ENCODE measurements around the gene LTF. TPM values are rescaled to one million over a fixed set of nuclear protein-coding genes. Genes with fewer than 3 reads are reported as not detected.

Gene LTF
- total RNA-seq, 1 experiment from 2014 or later: not detected

GRCh38 chr3:46468753-46469600 lies 4.3 kb upstream of the LTF start (continued):
- TF ChIP-seq CTCF (IDR thresholded peaks at IDR 0.05 in 2 of 3, conservative IDR thresholded peaks at IDR 0.05 in 1 of 3; ENCODE audit: borderline replicate concordance in 1 of 3, insufficient read depth in 1 of 3, low read depth in 2 of 3, low read length in 2 of 3) (no peak), JUND (IDR thresholded peaks at IDR 0.05) (no peak), RAD21 (IDR thresholded peaks at IDR 0.05; ENCODE audit: low read depth) (no peak), MAX (IDR thresholded peaks at IDR 0.05) (no peak), SP1 (IDR thresholded peaks at IDR 0.05; ENCODE audit: low read depth) (no peak), EZH2phosphoT487 (IDR thresholded peaks at IDR 0.05; ENCODE audit: borderline replicate concordance) (no peak), CBX3 (IDR thresholded peaks at IDR 0.05; ENCODE audit: low read depth) (no peak), ZFX (IDR thresholded peaks at IDR 0.05) (no peak)

- H3K4me3 ChIP-seq (replicated peaks in 1 of 2; ENCODE audit: low read depth in 1 of 2, low read length in 2 of 2): no peak overlapping the region
- no peaks in the 10 kb centered on the region for H3K9me3 ChIP-seq (ENCODE audit: control insufficient read depth in 1 of 2, insufficient read depth in 1 of 2, low read depth in 1 of 2, low read length in 2 of 2)
- H3K4me2 ChIP-seq (ENCODE audit: low read length): no peak overlapping the region
- peaks cover 10% of the 10 kb centered on the region; the same call in 1 of the 2 replicates for H3K27me3 ChIP-seq (ENCODE audit: insufficient read depth, low read length)
- no peak for TF ChIP-seq ELF1 (IDR thresholded peaks at IDR 0.05; ENCODE audit: borderline replicate concordance, low read depth)
- TF ChIP-seq, protein P1, sequence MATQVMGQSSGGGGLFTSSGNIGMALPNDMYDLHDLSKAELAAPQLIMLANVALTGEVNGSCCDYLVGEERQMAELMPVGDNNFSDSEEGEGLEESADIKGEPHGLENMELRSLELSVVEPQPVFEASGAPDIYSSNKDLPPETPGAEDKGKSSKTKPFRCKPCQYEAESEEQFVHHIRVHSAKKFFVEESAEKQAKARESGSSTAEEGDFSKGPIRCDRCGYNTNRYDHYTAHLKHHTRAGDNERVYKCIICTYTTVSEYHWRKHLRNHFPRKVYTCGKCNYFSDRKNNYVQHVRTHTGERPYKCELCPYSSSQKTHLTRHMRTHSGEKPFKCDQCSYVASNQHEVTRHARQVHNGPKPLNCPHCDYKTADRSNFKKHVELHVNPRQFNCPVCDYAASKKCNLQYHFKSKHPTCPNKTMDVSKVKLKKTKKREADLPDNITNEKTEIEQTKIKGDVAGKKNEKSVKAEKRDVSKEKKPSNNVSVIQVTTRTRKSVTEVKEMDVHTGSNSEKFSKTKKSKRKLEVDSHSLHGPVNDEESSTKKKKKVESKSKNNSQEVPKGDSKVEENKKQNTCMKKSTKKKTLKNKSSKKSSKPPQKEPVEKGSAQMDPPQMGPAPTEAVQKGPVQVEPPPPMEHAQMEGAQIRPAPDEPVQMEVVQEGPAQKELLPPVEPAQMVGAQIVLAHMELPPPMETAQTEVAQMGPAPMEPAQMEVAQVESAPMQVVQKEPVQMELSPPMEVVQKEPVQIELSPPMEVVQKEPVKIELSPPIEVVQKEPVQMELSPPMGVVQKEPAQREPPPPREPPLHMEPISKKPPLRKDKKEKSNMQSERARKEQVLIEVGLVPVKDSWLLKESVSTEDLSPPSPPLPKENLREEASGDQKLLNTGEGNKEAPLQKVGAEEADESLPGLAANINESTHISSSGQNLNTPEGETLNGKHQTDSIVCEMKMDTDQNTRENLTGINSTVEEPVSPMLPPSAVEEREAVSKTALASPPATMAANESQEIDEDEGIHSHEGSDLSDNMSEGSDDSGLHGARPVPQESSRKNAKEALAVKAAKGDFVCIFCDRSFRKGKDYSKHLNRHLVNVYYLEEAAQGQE (IDR thresholded peaks at IDR 0.05; ENCODE audit: low read depth): no peak
- no peak for TF ChIP-seq ZFX (IDR thresholded peaks at IDR 0.05)
- no peak for TF ChIP-seq YY1 (IDR thresholded peaks at IDR 0.05; ENCODE audit: extremely low read depth, insufficient replicate concordance, low read depth, low read length)
- no peak for TF ChIP-seq POLR2AphosphoS5 (IDR thresholded peaks at IDR 0.05; ENCODE audit: low read depth, low read length)
- TF ChIP-seq SIN3A (IDR thresholded peaks at IDR 0.05; ENCODE audit: low read depth): no peak
- no peak overlapping the region for H2AFZ ChIP-seq (ENCODE audit: low read depth, low read length, poor library complexity, severe bottlenecking)
- H3K27ac ChIP-seq (ENCODE audit: low read depth, low read length): no peak overlapping the region
- H3K9me2 ChIP-seq (ENCODE audit: insufficient read depth): no peaks in the 10 kb centered on the region
- no peaks in the 10 kb centered on the region for H3K36me3 ChIP-seq (ENCODE audit: control insufficient read depth in 1 of 2, insufficient read depth in 2 of 2, low read length in 2 of 2)
- H3K9ac ChIP-seq (ENCODE audit: low read length): no peak overlapping the region
- H4K20me1 ChIP-seq (ENCODE audit: insufficient read depth): no peaks in the 10 kb centered on the region
- no peak for DNase-seq (ENCODE audit: low read depth, low spot score)
- intact Hi-C loops (cut with micrococcal nuclease): no loop called here
- CTCF ChIA-PET: no interaction called here
- no peak for ATAC-seq
- BruUV-seq (replicated peaks): no TSS peak
- H3K4me1 ChIP-seq (ENCODE audit: control insufficient read depth in 1 of 2, insufficient read depth in 2 of 2, low read length in 2 of 2): no peaks in the 10 kb centered on the region
- RAD21 ChIA-PET (ENCODE audit: low non-redundant PET in 1 of 2, low total read pairs in 2 of 2, uncharacterized antibody in 2 of 2, unreplicated experiment in 2 of 2): no interaction called here
- POLR2A ChIA-PET: no interaction called here
- no peaks in the 10 kb centered on the region for H3K79me2 ChIP-seq (ENCODE audit: insufficient read depth, low read length)
Observed at GRCh38 chr3:46467562-46467961, 2.9 kb upstream of the LTF start.
